Stimulated activated CD4-positive, alpha-beta T cell treated with anti-CD3 and anti-CD28 coated beads, Interleukin-1b, Interleukin-23, amount 100 ng/mL, for 4 hours (primary cell): ENCODE data around the gene MVB12B.

Experiments used
- DNase-seq, 2 donors: peaks; one replicate each; pipeline ENCODE4 v3.0.0-alpha.2; 2020; ENCODE audit warnings: low read depth in 2 of 2

MVB12B gene

GRCh38 chr9:126361810-126362238 lies 35.2 kb downstream of the MVB12B start:
- DNase-seq, result no peak

- DNase-seq, result no peak
Observed at GRCh38 chr9:126363250-126363649, 36.6 kb downstream of the MVB12B start.

DNA sequence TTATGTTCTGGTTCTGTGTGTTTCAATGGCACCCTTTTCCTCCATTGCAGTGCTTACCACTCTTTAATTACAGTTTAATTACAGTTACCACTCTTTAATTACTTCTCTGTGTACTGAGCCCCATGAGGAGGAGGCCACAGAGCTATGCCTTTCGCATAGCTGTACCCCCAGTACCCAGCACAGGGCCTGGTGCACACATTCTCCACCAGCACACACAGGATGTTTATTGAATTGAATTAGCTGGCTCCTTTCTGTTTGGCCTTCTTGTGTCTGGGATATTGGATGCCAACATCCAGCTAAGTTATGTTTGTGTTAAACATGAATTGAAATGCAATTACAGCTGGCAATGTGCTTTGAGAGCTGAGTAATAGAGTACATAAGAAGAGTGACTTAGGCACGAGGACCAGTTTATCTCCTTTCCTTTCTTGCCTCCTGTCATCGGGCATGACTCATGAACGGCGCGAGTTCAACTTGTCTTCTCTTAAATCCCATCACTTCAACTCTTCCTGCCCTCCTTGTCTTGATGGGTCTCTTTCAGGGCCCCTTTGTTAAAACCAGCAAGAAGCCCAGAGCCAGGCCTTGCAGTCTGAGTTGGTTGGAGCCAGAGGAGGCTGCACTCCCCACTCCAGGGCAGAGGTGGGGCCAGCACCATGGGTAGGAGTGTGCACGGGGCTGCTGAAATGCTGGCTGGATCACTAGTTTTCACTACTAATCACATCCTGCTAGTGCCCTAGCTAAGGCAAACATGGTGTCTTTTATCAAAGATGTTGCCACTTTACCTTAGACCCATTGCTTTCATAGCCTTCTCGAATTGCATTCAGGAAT lies 37.4 kb downstream of the MVB12B start:
- DNase-seq, result no peak

DNA sequence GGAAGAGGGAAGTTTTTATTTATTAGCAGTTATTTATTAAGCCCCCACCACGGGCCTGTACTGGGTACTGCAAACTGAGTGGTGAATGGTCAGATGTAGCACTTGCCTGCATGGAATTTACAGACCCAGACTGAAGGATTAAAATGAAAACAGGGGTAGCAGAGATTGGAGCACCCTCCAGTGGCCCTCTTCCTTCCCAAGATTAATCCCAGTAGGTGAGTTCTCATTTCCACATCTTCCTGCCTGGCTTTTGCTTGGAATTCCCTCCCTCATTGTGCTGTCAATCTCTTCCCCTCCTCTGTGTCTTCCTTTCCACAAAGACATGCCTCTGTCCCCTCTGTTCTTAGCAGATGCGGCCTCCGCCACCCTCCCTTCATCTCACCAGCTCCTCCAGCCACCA lies 39.2 kb downstream of the MVB12B start:
- no peak for DNase-seq

DNA sequence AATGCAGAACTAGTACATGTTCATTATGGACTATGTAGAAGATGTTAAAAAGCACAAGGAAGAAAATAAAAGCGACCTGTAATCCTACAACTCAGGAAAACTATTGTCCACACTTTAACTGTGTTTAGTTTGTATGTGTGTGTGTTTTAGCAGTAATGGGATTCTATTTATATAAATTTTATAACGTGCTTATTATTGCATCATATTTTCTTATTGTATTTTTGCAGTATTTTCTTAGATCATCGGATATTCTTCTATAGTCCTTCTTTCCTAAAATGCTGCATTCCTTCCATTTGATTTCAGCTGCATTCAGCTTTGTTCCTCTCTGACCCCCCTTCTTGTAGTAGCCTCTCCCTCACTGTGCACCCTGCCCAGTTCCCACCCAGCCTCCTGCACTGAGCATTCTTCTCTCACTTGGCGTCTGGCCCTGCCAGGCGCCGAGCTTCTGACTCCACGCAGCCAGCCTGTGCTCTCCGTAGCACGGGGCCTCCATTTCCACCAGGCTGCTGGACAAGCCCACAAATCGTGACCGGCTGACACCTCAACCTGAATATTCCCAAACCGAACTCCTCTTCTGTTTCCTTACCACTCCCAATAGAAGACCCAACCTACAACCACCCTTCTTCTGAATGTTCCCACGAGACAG lies 39.9 kb downstream of the MVB12B start:
- no peak for DNase-seq

GRCh38 chr9:126367139-126367538 lies 40.5 kb downstream of the MVB12B start:
- DNase-seq, result no peak

- no peak for DNase-seq
Observed at GRCh38 chr9:126367616-126368015, 41.0 kb downstream of the MVB12B start.

- no peak for DNase-seq
Observed at GRCh38 chr9:126368020-126368419, 41.4 kb downstream of the MVB12B start.

DNA sequence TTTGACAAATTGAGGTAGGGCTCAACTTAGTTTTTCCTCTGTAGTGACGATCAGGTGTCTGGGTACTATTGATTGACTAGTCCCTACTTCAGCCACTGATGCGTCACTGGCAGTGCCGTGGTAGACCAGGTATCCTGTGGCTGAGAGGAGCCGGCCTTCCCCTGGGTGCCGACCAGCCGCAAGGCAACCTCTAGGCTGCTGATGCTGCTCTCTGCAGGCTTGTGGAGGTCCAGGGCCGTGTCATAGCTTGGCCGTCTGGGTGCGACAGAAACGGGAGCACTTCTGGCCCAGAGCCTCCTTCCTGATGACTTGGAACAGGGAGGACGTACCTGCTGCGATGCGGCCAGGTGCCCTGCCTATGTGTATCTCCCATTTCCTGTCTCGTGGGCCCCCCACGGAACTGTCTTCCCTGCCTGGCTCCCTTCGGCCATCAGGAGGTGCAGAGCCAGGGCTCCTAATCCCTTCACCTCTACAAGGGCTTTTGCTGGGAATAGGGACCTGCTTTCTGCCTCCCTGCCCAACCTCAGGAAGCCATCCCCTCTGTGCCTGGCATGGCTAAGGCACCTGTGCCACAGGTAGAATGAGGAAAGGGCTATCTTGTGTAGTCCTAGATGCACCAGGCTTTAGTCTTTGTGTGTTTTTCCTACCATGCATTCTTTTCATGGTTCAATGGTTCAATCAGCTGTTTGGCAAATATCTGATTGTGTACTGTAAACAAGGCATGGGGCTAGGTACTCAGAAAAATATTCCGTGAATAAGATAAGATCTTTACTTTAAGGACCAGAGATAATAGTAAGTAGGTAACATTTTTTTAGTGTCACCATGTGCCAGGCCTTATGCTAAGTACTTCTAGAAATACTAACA lies 44.6 kb downstream of the MVB12B start:
- no peak for DNase-seq

DNA sequence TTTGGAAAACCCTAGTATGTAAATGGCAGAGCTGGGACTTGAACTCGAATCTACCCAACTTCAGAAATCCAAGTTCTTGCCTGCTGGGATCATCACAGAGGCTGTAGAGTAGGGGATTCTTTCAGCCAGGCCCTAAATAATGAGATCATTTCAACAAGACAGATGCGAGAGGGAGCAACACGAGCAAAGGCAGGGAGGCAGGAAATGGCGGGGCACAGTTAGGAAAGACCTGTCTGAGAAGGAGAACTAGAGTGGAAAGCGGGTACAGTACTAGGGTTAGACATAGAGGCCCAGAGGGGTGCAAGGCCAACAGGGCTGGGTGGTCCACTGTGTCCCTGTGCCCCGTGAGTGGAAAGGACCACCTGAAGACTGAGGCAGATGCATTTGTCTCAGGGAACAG lies 46.1 kb downstream of the MVB12B start:
- DNase-seq, result no peak

GRCh38 chr9:126373241-126373640 lies 46.6 kb downstream of the MVB12B start:
- no peak for DNase-seq

DNA sequence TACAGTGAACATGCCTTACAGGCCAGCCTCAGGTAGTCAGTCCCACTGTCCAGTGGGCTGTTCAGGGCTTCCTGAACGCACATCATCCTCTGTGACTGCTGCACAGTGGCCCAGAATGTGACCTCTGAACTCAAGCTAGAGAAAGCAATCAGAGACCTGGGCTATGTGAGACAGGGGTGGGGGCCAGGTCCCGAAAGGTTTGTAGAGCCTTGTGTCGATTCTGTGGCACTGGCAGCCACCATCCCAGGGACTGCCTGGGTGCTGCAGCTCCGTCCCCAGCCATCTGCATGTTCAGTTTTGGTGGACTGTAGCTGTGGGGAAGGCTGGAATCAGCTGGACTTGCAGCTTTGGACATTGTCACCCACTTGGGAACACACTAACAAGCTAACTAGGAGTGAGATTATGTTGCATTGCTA lies 47.7 kb downstream of the MVB12B start:
- no peak for DNase-seq

- DNase-seq, result no peak
Observed at GRCh38 chr9:126375386-126375785, 48.8 kb downstream of the MVB12B start.

- DNase-seq, result no peak
Observed at GRCh38 chr9:126376311-126377175, 49.9 kb downstream of the MVB12B start.

DNA sequence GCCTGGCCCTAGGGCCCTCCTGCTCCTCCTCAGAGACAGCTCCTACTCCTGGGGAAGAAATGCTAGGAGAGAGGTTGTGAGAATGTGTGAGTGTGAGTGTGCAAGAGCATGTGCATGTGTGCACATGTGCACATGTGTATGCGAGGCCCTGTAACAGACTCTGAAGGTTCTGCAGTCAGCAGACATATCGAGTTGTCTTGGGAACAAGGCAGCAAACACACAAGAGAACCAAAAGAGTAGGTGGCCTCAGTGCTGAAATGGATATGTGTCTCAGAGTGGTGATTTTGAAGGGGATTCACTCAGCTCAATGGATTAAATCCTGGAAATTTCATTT lies 50.5 kb downstream of the MVB12B start:
- DNase-seq, result no peak

DNA sequence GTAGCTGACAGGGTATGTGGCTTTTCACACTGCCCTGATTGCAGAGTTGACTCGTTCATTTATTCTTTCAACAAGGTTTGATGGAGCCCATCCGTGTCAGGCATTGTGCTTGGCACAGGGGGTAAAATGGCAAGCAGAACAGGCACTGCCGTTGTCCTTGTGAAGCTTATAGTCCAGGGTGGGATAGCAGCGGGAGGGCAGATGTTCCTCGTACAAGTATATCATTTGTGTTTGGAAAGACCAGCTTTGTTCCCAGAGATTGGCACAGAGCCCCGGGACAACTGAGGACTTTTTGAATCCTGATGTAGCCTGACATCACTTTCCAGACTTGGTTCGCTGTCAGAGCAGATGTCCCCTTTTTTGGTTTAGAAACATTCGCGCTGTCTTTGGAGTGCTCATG lies 50.9 kb downstream of the MVB12B start:
- no peak for DNase-seq

DNA sequence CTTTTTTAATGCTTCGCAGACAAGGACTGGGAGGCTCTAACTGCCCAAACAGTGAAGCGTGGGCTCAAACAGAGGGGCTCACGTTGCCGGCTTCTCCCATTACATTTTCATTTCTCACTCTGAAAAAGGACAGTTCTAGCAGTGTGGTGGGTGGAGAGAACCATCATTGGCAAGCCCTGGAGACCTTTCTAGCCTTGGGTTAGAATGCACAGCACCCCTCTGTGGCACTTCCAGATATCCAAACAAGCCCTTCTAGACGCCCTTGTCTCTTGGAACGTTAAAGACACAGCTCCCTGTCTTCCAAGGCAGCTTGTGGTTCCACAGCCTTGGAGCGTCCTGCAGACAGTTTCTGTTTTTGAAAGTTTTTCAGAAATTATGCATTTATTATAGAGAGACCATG lies 52.1 kb downstream of the MVB12B start:
- DNase-seq, result no peak

GRCh38 chr9:126379661-126380360 lies 53.2 kb downstream of the MVB12B start:
- no peak for DNase-seq

- no peak for DNase-seq
Observed at GRCh38 chr9:126380447-126380846, 53.8 kb downstream of the MVB12B start.

DNA sequence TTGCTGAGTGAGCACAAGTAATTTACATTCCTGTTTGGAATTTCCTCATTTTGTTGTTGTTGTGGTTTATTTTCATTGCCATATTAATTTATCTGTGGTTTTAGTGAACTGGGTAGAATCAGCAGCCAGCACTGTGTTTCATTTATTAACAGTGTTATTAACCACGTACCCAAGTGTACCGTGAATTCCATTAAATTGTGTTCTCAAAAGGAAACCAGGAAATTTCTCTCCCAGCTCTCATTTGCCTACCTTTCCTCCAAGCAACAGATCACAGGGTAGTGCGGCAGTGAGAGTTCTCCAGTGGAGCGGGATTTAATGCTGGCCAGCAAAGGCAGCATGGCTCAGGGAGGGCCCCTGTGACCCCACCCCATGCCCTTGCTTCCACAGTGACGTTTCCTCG lies 54.6 kb downstream of the MVB12B start:
- no peak for DNase-seq
